Measurements from ENCODE around the gene LCN12. TPM values are rescaled to one million over a fixed set of nuclear protein-coding genes. Genes with fewer than 3 reads are reported as not detected.

The LCN12 gene
- total RNA-seq, 2 donors from 2014 or later, result 6.5 to 8.6 TPM

GRCh38 chr9:136946228-136947027, 5.6 kb upstream of the LCN12 start:
- DNase-seq, result no peak
- Histone ChIP-seq H3K4me1 (peaks cover 11% of the 10 kb centered on the region), H3K27ac (no peak overlapping the region), H3K9me3 (no peaks in the 10 kb centered on the region), H3K4me3 (no peak overlapping the region), H3K36me3 (peaks cover 14% of the 10 kb centered on the region), H3K27me3 (no peaks in the 10 kb centered on the region), H3K9ac (ENCODE audit: low read depth in 2 of 2, low read length in 2 of 2) (no peak overlapping the region)
- TF ChIP-seq, protein P1, sequence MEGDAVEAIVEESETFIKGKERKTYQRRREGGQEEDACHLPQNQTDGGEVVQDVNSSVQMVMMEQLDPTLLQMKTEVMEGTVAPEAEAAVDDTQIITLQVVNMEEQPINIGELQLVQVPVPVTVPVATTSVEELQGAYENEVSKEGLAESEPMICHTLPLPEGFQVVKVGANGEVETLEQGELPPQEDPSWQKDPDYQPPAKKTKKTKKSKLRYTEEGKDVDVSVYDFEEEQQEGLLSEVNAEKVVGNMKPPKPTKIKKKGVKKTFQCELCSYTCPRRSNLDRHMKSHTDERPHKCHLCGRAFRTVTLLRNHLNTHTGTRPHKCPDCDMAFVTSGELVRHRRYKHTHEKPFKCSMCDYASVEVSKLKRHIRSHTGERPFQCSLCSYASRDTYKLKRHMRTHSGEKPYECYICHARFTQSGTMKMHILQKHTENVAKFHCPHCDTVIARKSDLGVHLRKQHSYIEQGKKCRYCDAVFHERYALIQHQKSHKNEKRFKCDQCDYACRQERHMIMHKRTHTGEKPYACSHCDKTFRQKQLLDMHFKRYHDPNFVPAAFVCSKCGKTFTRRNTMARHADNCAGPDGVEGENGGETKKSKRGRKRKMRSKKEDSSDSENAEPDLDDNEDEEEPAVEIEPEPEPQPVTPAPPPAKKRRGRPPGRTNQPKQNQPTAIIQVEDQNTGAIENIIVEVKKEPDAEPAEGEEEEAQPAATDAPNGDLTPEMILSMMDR (IDR thresholded peaks at IDR 0.05), result no peak
- intact Hi-C loops (cut with DNase I), result no loop called here

DNA sequence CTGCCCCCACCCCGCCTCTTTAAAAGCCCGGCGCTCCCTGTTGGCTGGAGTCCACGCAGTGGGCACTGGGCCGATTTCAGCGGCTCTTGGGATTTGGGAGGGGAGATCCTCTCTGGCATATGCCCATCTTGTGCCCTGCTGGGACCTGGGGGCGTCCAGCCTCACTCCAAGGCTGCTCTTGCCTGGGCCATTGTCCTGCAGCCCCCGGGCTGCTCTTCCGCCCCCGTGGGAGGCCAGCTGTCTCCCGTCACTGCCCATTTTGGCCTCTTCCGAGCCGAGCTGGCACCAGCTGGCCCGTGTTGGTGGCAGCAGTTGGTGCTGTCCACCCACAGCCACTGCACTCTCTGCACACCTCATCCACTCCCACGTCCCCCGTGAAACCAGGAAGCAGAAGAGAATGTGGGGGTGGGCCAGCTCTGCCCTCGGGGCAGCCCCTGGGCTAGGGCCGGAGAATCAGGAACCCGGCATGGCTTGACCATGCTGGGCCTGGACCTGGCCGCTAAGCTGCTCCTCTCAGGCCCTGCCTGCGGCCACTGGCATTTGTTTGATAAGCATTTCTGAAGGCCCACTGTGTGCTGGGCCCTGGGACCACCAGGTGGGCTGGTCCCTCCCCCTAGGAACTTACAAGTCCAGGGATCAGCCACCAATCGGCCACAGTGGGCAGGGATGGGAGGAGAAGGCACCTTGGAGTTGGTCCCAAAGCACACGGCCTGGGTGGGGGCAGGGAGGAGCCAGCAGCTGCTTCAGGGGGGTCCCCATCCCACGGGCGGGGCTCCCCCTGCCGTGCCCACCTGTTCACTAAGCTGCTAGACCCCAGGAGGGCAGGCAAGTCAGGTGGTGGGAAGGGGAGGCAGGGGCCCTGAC, 4.8 kb upstream of the LCN12 start:
- intact Hi-C loops (cut with DNase I), result no loop called here
- DNase-seq, result no peak
- peak overlapping the region in 1 of 2 donors; percentile 61 for H3K9ac ChIP-seq (ENCODE audit: low read depth in 2 of 2, low read length in 2 of 2)
- peaks cover 7% of the 10 kb centered on the region for H3K36me3 ChIP-seq
- peaks cover 13% of the 10 kb centered on the region for H3K4me1 ChIP-seq
- H3K27me3 ChIP-seq, result no peaks in the 10 kb centered on the region
- H3K27ac ChIP-seq, result peak overlapping the region; percentile 98
- TF ChIP-seq, protein P1 (IDR thresholded peaks at IDR 0.05), result no peak
- no peaks in the 10 kb centered on the region for H3K9me3 ChIP-seq
- no peak overlapping the region for H3K4me3 ChIP-seq

DNA sequence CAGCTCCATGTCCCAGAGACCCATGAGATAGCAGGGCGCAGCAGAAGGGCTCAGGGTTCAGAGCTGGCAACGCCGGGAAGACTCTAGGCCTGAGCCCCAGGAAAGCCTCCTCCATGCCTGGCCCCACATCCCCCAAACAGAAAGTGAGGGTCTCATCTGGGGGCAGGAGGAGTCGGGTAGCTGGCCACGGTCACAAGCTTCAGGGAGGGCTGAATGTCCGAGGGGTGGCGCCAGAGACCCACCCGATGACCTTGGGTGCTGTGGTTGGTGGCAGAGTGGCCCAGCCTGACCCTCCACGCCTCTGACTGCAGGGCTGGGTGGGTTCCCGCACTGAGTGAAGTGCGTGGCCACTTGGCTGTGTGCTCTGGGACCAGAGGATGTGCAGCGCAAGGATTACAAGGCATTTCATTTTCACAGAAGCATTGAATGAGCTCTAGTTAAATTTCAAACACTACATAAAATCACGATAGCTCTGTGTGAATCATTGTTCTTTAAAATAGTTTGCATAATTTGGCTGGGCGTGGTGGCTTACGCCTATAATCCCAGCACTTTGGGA, 4.0 kb upstream of the LCN12 start:
- peaks cover 9% of the 10 kb centered on the region for H3K4me1 ChIP-seq
- no peak overlapping the region for H3K4me3 ChIP-seq
- no peaks in the 10 kb centered on the region for H3K36me3 ChIP-seq
- intact Hi-C loops (cut with DNase I), result no loop called here
- peak; percentile 76 for DNase-seq
- peak overlapping the region; percentile 98 for H3K27ac ChIP-seq
- TF ChIP-seq, protein P1 (IDR thresholded peaks at IDR 0.05), result peak; percentile 36
- H3K9me3 ChIP-seq, result no peaks in the 10 kb centered on the region
- H3K27me3 ChIP-seq, result no peaks in the 10 kb centered on the region
- H3K9ac ChIP-seq (ENCODE audit: low read depth in 2 of 2, low read length in 2 of 2), result peak overlapping the region in 1 of 2 donors; percentile 61

- Histone ChIP-seq H3K36me3 (no peaks in the 10 kb centered on the region), H3K9me3 (no peaks in the 10 kb centered on the region), H3K4me1 (peaks cover 9% of the 10 kb centered on the region), H3K4me3 (peak overlapping the region; percentile 51), H3K9ac (ENCODE audit: low read depth in 2 of 2, low read length in 2 of 2) (peak overlapping the region; percentile 63 to 98), H3K27ac (peak overlapping the region; percentile 98), H3K27me3 (no peaks in the 10 kb centered on the region)
- intact Hi-C loops (cut with DNase I), result no loop called here
- DNase-seq, result no peak
- TF ChIP-seq, protein P1 (IDR thresholded peaks at IDR 0.05), result no peak
Measured at GRCh38 chr9:136949239-136949816, 2.7 kb upstream of the LCN12 start.

Measured in colonic mucosa (tissue), 4 donors.